HAP-1 (cell line): ENCODE results near the gene EPDR1.

Experiments
- DNase-seq, 2 experiments: peaks; one replicate each; pipeline ENCODE4 v3.0.0-alpha.2; 2016 to 2020; ENCODE audit warnings: low spot score in 2 of 2
- H3K27me3 ChIP-seq: fragments of 250-450 bp; sonication (Bioruptor Pico); 2 replicates; pipeline ENCODE4 v1.5.1; 2020; ENCODE audit warnings: low read depth, mild to moderate bottlenecking, moderate library complexity
- H3K36me3 ChIP-seq: fragments of 250-450 bp; sonication (Bioruptor Pico); replicated peaks from 2 replicates; pipeline ENCODE4 v1.5.1; 2020; ENCODE audit warnings: mild to moderate bottlenecking
- H3K4me1 ChIP-seq: fragments of 250-450 bp; sonication (Bioruptor Pico); 2 replicates; pipeline ENCODE4 v1.5.1; 2020; ENCODE audit warnings: mild to moderate bottlenecking
- H3K4me3 ChIP-seq: fragments of 250-450 bp; sonication (Bioruptor Pico); 2 replicates; pipeline ENCODE4 v1.5.1; 2020; ENCODE audit warnings: mild to moderate bottlenecking, moderate library complexity
- H3K9me3 ChIP-seq: fragments of 250-450 bp; sonication (Bioruptor Pico); 2 replicates; pipeline ENCODE4 v1.5.1; 2020; ENCODE audit warnings: mild to moderate bottlenecking, moderate library complexity
- in situ Hi-C: fragments of 300-500 bp; cut with MboI; formaldehyde crosslinking; loops from 3 replicates; pipeline ENCODE4 v1.14.3; 2020; ENCODE audit warnings: low sequenced_read_pairs, inconsistent platforms, mixed read lengths

EPDR1 gene

DNA sequence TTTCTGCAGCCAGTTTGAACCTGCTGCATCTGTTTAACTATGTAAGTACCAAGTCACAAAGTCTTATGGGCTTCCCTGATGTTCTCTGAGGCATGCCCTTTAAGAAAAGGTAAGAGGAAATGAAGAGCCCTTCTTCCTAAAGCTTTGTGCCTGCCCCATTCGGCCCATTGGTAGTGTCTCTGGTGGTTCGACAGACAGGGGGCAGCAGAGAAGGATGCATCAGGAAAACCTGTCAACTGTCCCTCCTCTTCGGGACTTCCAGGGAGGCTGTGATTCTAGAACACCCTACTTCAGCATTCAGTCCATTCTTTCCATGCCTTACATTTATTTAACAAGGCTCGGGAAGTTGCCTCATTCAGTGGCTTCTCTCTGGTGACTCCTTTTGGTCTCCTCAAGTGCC, 1.9 kb upstream of the EPDR1 start:
- no peak for DNase-seq
- in situ Hi-C loops: loop anchor here (25.0 kb wide), 1 partner anchor 444 kb away; no protein-coding TSS in a partner anchor
- Histone ChIP-seq H3K4me1 (no peaks in the 10 kb centered on the region), H3K36me3 (no peaks in the 10 kb centered on the region), H3K4me3 (no peak overlapping the region), H3K9me3 (no peaks in the 10 kb centered on the region), H3K27me3 (peaks cover 21% of the 10 kb centered on the region)

DNA sequence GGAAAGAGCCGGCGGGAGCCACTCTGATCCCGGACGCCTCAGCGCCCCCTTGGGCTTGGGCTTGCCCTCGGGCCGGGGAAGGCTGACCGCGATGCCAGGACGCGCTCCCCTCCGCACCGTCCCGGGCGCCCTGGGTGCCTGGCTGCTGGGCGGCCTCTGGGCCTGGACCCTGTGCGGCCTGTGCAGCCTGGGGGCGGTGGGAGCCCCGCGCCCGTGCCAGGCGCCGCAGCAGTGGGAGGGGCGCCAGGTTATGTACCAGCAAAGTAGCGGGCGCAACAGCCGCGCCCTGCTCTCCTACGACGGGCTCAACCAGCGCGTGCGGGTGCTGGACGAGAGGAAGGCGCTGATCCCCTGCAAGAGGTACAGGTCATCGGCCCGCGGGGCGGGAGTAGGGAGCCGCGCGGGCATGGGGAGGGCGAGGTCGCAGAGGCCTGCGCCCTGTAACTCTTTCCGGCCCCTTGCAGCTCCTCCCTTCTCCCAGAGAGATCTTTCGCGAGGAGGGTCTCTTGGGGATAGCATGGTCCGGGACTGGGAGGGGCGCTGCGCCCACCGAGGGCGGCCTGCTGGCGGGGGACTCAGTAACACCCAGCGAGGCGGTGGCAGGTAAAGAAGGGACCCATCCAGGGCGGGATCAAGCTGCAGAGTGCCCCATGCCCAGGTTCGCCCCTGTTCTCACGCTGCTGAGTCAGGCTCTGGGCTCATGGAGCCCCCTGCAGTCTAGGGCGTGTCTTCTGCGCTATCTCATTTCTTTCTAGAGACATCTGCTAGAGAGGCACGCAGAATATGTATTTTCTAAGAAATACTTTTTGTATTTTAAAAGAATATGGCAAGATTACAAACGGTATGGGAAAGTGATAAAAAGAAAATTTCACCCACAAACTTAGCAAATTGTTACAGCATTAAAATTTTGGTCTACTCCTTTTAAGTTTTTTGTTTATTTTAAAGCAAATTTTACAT, 687 bp downstream of the EPDR1 start:
- peak overlapping the region; percentile 31 for H3K4me3 ChIP-seq
- no peaks in the 10 kb centered on the region for H3K36me3 ChIP-seq
- peak in 1 of 2 experiments; percentile 42 for DNase-seq
- in situ Hi-C loops: loop anchor here (25.0 kb wide), 1 partner anchor 441 kb away; no protein-coding TSS in a partner anchor
- H3K9me3 ChIP-seq: no peaks in the 10 kb centered on the region
- H3K27me3 ChIP-seq: peaks cover 10% of the 10 kb centered on the region
- H3K4me1 ChIP-seq: no peaks in the 10 kb centered on the region

DNA sequence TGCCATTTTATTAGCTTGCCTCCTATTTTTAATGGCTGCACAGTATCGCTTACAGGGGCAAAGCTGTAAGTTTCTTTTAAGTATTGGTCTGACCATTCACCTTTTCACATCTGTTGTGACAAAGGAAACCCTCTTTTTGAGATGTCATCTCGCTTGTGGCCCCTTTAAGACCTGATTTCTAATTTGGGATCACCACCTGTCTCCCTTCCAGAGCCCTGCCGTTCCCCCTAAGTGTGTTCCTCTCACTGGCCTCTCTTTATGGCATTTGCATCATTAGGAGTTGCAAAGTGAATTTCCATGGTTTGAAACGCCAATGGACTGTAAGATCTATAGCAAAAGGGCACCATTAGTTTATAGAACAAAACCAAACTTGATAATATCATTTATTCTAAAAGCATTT, 1.4 kb downstream of the EPDR1 start:
- Histone ChIP-seq H3K27me3 (peaks cover 4% of the 10 kb centered on the region; the same call in 1 of the 2 replicates), H3K36me3 (no peaks in the 10 kb centered on the region), H3K9me3 (no peaks in the 10 kb centered on the region), H3K4me3 (no peak overlapping the region), H3K4me1 (no peaks in the 10 kb centered on the region)
- no peak for DNase-seq
- in situ Hi-C loops: loop anchor here (25.0 kb wide), 1 partner anchor 440 kb away; no protein-coding TSS in a partner anchor

DNA sequence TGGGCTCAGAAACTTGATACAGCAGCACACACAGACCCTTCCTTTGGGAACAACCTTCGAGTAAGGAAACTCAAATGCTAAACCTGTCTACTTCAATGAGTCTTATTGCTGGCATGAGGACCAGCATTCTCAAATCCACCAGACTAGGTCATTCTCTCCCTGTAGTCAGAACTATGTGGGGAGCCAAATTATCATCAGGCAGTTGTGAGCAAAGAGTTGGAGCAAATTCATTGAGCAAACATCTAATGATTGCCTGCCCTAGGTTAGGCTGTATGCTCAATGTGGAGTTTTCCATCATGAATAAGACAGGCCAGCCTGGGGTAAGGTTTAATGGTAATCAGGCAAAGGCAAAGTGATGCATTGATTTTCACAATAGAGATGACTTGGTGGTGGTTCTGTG, 3.6 kb downstream of the EPDR1 start:
- Histone ChIP-seq H3K36me3 (no peaks in the 10 kb centered on the region), H3K27me3 (peaks cover 4% of the 10 kb centered on the region; the same call in 1 of the 2 replicates), H3K4me1 (no peaks in the 10 kb centered on the region), H3K4me3 (no peak overlapping the region), H3K9me3 (no peaks in the 10 kb centered on the region)
- in situ Hi-C loops: loop anchor here (25.0 kb wide), 1 partner anchor 438 kb away; no protein-coding TSS in a partner anchor
- no peak for DNase-seq

- Histone ChIP-seq H3K4me3 (no peak overlapping the region), H3K36me3 (no peaks in the 10 kb centered on the region), H3K9me3 (no peaks in the 10 kb centered on the region), H3K27me3 (peaks cover 4% of the 10 kb centered on the region; the same call in 1 of the 2 replicates), H3K4me1 (no peaks in the 10 kb centered on the region)
- DNase-seq: no peak
- in situ Hi-C loops: loop anchor here (25.0 kb wide), 1 partner anchor 438 kb away; no protein-coding TSS in a partner anchor
Observed at GRCh38 chr7:37924491-37925041, 4.1 kb downstream of the EPDR1 start.

DNA sequence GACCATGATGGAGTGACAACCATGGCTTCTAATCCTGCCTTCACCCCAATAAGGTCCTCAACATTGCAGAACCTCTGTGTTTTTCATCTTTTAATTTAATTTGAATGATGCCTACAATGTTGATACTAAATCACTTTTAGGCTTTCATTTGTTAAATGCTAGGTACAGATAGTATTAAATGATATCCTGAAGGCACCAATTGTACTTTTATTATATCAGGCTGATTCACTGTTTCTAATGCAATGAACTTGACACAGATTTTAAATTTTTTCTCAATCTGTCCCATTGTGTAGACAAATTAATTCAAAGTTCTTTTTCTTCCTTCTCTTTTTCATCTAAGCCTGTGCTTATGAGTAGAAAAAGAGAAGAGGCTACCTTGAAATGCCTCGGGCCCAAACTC, 5.2 kb downstream of the EPDR1 start:
- peaks cover 4% of the 10 kb centered on the region; the same call in 1 of the 2 replicates for H3K27me3 ChIP-seq
- no peak overlapping the region for H3K4me3 ChIP-seq
- DNase-seq: no peak
- H3K9me3 ChIP-seq: no peaks in the 10 kb centered on the region
- no peaks in the 10 kb centered on the region for H3K4me1 ChIP-seq
- H3K36me3 ChIP-seq: no peaks in the 10 kb centered on the region
- in situ Hi-C loops: no loop called here

GRCh38 chr7:37927773-37928444, 7.5 kb downstream of the EPDR1 start:
- Histone ChIP-seq H3K4me3 (no peak overlapping the region), H3K4me1 (no peaks in the 10 kb centered on the region), H3K36me3 (no peaks in the 10 kb centered on the region), H3K9me3 (no peaks in the 10 kb centered on the region), H3K27me3 (no peaks in the 10 kb centered on the region)
- in situ Hi-C loops: no loop called here
- no peak for DNase-seq

- H3K36me3 ChIP-seq: no peaks in the 10 kb centered on the region
- no peak overlapping the region for H3K4me3 ChIP-seq
- no peak for DNase-seq
- H3K27me3 ChIP-seq: no peaks in the 10 kb centered on the region
- H3K4me1 ChIP-seq: no peaks in the 10 kb centered on the region
- in situ Hi-C loops: no loop called here
- H3K9me3 ChIP-seq: no peaks in the 10 kb centered on the region
Observed at GRCh38 chr7:37928878-37929277, 8.4 kb downstream of the EPDR1 start.

DNA sequence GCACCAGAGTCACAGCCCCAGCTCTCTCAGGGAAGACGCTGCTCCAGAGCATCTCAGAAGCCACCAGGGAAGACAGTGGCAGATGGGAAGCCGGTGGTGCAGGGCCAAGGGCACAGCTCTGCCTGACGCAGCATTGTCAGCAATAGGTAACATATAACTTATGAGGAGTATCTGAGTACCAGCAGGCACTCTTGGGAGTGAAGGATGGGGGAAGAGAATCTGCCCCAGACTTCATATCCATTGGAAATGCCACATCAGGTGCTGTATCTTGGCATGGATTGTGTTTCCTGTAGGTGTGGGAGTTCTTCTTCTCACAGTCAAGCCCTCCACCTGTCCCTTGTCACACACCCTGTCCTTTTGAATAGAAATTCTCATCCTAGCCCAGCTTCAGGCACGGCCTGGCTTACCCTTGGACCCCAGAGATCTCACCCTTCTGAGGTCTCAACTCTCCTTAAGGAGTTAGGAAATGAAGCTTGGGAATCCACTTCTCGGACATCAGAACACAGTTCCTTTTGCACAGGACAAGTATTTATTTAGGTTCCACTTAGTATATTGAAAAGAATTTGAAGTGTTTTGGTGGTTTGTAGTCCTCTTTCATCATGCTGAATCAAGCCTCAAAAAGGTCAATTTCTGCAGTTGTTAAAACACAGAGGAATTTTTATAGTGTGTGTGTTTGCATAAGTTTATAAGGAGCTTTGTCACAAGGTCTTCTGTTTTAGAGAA, 9.9 kb downstream of the EPDR1 start:
- in situ Hi-C loops: no loop called here
- Histone ChIP-seq H3K4me3 (no peak overlapping the region), H3K36me3 (no peaks in the 10 kb centered on the region), H3K4me1 (no peaks in the 10 kb centered on the region), H3K9me3 (no peaks in the 10 kb centered on the region), H3K27me3 (no peaks in the 10 kb centered on the region)
- no peak for DNase-seq

DNA sequence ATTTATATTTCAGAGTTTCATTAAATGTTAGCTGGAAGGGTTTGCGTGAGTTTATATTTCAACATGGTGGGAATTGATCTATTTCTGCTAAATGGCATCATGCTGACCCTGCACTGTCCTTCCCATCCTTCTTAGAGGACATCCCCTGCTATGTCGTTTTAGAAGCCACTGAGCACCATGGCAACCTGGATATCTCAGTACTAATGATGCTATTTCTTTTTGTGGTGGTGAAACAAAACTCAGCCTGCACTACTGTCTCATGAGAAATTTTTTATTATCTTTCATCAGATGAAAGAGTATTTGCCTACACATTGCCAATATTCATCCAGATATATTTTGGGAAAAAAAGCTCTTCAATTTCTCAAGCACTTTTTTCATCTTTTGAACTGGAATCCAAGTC, 12.1 kb downstream of the EPDR1 start:
- Histone ChIP-seq H3K4me1 (no peaks in the 10 kb centered on the region), H3K4me3 (no peak overlapping the region), H3K27me3 (no peaks in the 10 kb centered on the region), H3K9me3 (no peaks in the 10 kb centered on the region), H3K36me3 (no peaks in the 10 kb centered on the region)
- in situ Hi-C loops: no loop called here
- DNase-seq: no peak

DNA sequence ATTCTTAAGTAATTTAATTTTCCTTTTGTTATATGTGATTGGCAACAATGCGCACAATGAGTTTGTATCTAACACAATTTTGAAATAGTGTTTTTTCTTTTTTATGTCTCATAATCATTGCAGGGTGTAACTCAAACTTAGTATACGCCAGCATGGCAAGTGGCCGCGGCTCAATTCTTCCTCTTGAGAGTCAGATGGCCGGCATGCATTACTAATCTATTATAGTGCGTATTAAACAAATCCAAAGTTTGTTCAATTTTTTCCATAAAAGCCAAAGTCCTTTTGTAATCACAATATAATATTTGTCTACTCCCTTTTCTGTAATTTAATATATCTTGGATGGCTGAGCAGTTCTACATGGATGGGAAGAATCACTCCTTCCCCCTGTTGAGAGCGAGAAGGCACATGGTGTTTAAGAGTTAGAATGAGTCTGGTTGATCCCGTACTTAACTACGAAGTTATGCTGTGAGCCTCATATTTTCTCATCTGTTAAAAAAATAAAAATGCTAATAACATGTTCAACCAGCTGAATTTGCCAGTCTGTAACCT, 12.7 kb downstream of the EPDR1 start:
- Histone ChIP-seq H3K4me1 (no peaks in the 10 kb centered on the region), H3K36me3 (no peaks in the 10 kb centered on the region), H3K4me3 (no peak overlapping the region), H3K27me3 (no peaks in the 10 kb centered on the region), H3K9me3 (no peaks in the 10 kb centered on the region)
- in situ Hi-C loops: no loop called here
- DNase-seq: no peak

- in situ Hi-C loops: no loop called here
- Histone ChIP-seq H3K4me3 (no peak overlapping the region), H3K4me1 (no peaks in the 10 kb centered on the region), H3K9me3 (no peaks in the 10 kb centered on the region), H3K36me3 (no peaks in the 10 kb centered on the region), H3K27me3 (no peaks in the 10 kb centered on the region)
- DNase-seq: no peak
Observed at GRCh38 chr7:37942934-37943610, 22.6 kb downstream of the EPDR1 start.
